ENCODE data around the gene MVK. TPM values are rescaled to one million over a fixed set of nuclear protein-coding genes. Genes with fewer than 3 reads are reported as not detected.

Gene MVK
- total and polyA plus RNA-seq, 2 donors, result 7.2 to 10.4 TPM

DNA sequence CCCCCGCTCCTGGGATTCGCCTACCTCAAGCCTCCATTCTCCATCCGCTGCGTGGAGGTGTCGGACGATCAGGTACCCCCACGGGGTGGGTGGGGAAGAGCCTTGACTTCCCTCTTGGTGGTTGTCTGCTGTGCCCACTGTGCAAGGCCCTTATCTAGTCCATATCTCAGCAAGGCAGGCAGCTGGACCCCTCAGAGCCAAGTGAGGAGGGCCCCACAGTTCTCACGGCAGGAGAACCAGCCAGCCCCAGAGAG, 40.2 kb upstream of the MVK start:
- Histone ChIP-seq H3K9me3 (ENCODE audit: control insufficient read depth in 2 of 2, insufficient read depth in 1 of 2, low read length in 1 of 2) (no peaks in the 10 kb centered on the region), H3K4me1 (ENCODE audit: control insufficient read depth in 2 of 2, insufficient read depth in 2 of 2, low read length in 2 of 2) (no peaks in the 10 kb centered on the region), H3K27me3 (ENCODE audit: control insufficient read depth in 2 of 2, insufficient read depth in 1 of 2, low read length in 1 of 2) (no peaks in the 10 kb centered on the region), H3K27ac (ENCODE audit: low read depth in 1 of 2, low read length in 1 of 2) (no peak overlapping the region), H3K4me3 (ENCODE audit: low read length in 2 of 2) (no peak overlapping the region), H3K36me3 (ENCODE audit: control insufficient read depth in 2 of 2, insufficient read depth in 2 of 2, low read length in 1 of 2) (peaks cover 12 to 46% of the 10 kb centered on the region in 2 donors)
- 97% methylated on average over 8 of the region's 8 CpGs for WGBS
- DNase-seq (ENCODE audit: low read depth in 6 of 9, low spot score in 9 of 9), result no peak

DNA sequence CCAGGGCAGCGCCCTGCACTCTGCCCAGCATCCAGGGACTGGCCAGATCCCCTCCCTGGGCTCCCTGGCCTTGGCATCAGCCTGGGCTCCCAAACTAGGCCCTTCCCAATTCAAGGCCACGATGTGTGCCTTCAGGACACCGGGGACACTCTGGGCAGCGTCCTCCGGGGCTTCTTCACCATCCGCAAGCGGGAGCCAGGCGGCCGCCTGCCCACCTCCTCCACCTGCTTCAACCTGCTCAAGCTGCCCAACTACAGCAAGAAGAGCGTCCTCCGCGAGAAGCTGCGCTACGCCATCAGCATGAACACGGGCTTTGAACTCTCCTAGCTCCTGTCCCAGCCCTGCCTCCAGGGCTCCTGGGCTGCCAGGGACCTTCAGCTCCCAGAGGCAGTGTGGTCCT, 39.1 kb upstream of the MVK start:
- Histone ChIP-seq H3K27me3 (ENCODE audit: control insufficient read depth in 2 of 2, insufficient read depth in 1 of 2, low read length in 1 of 2) (no peaks in the 10 kb centered on the region), H3K27ac (ENCODE audit: low read depth in 1 of 2, low read length in 1 of 2) (no peak overlapping the region), H3K9me3 (ENCODE audit: control insufficient read depth in 2 of 2, insufficient read depth in 1 of 2, low read length in 1 of 2) (no peaks in the 10 kb centered on the region), H3K4me3 (ENCODE audit: low read length in 2 of 2) (no peak overlapping the region), H3K36me3 (ENCODE audit: control insufficient read depth in 2 of 2, insufficient read depth in 2 of 2, low read length in 1 of 2) (peaks cover 12 to 44% of the 10 kb centered on the region in 2 donors), H3K4me1 (ENCODE audit: control insufficient read depth in 2 of 2, insufficient read depth in 2 of 2, low read length in 2 of 2) (no peaks in the 10 kb centered on the region)
- no peak for DNase-seq (ENCODE audit: low read depth in 6 of 9, low spot score in 9 of 9)
- WGBS, result 98% methylated on average over 15 of the region's 15 CpGs

DNA sequence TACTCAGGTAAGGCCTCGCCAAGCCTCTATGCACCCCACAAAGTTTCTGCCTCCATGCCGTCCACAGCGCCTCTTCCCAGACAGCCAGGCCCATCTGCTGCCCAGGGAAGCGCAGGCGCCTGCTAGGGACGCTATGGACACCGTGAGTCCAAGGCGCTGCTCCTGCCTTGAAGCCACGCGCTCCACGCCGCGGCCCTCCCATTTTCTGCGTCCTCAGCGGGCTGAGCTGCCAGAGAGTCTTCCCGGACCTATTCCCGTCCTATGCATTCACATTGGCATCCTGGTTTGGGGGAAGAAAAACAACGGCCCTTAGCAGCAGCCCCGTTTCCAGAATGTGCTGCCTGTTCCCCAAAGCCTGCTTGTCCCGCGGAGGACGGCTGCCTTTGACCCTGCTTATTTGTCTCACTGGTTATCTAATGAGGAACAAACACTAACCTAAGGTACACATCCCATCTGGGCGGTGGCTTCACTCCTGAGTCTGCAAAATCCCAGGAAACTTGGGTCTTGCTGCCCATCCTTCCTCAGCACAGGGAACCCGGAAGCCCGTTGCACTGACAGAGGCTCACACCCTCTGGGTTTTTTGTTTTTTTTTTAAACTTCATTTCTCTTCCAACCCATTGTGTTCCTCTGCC, 38.2 kb upstream of the MVK start:
- no peak overlapping the region for H3K27ac ChIP-seq (ENCODE audit: low read depth in 1 of 2, low read length in 1 of 2)

DNA sequence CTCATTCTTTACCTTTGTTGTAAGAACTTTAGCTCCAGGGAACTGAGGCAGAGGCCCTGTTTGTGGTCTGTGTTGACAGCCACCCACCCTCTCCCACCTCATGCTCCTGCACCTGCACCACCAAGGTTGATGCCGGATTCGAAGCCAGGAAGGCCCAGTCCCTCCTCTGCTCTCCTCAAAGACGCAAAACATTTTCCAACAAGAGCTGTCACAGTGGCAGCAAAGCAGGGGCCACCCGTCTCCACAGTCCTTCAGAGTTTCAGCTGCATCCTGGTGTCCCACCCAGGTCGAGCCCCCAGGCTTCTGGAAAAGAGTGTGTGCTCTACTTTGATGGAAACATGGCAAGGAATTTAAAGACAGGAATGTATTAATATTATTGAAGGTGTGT, 37.7 kb upstream of the MVK start:
- Histone ChIP-seq H3K9me3 (ENCODE audit: control insufficient read depth in 2 of 2, insufficient read depth in 1 of 2, low read length in 1 of 2) (no peaks in the 10 kb centered on the region), H3K27ac (ENCODE audit: low read depth in 1 of 2, low read length in 1 of 2) (no peak overlapping the region), H3K27me3 (ENCODE audit: control insufficient read depth in 2 of 2, insufficient read depth in 1 of 2, low read length in 1 of 2) (no peaks in the 10 kb centered on the region), H3K36me3 (ENCODE audit: control insufficient read depth in 2 of 2, insufficient read depth in 2 of 2, low read length in 1 of 2) (peaks cover 5 to 32% of the 10 kb centered on the region in 2 donors), H3K4me3 (ENCODE audit: low read length in 2 of 2) (no peak overlapping the region), H3K4me1 (ENCODE audit: control insufficient read depth in 2 of 2, insufficient read depth in 2 of 2, low read length in 2 of 2) (no peaks in the 10 kb centered on the region)
- 97% methylated on average over 5 of the region's 5 CpGs for WGBS
- DNase-seq (ENCODE audit: low read depth in 6 of 9, low spot score in 9 of 9), result no peak

More for the DNA sequence above, 38.2 kb upstream of the MVK start:
- no peak for DNase-seq (ENCODE audit: low read depth in 6 of 9, low spot score in 9 of 9)
- H3K4me1 ChIP-seq (ENCODE audit: control insufficient read depth in 2 of 2, insufficient read depth in 2 of 2, low read length in 2 of 2), result no peaks in the 10 kb centered on the region
- H3K9me3 ChIP-seq (ENCODE audit: control insufficient read depth in 2 of 2, insufficient read depth in 1 of 2, low read length in 1 of 2), result no peaks in the 10 kb centered on the region
- no peaks in the 10 kb centered on the region for H3K27me3 ChIP-seq (ENCODE audit: control insufficient read depth in 2 of 2, insufficient read depth in 1 of 2, low read length in 1 of 2)
- peaks cover 9 to 37% of the 10 kb centered on the region in 2 donors for H3K36me3 ChIP-seq (ENCODE audit: control insufficient read depth in 2 of 2, insufficient read depth in 2 of 2, low read length in 1 of 2)
- 98% methylated on average over 25 of the region's 25 CpGs for WGBS
- H3K4me3 ChIP-seq (ENCODE audit: low read length in 2 of 2), result no peak overlapping the region

DNA sequence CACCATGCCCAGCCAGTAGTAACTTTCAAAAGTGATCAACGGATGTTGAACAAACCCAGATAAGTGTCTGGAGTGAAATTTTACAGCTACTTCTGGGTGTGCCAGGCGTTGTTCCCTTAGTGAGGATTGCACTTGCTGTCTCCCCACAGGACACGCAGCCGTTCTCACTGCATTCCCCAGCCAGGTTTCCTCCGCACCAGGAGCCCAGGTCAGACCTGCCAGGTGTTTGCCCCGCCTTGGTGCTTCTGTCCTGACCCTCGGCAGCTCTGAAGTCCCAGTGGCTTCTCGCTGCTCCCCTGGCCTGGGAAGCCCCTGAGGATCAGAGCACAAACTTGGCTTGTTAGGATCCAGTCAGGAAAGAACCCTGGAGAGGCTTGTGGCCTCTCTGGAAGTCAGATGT, 36.5 kb upstream of the MVK start:
- DNase-seq (ENCODE audit: low read depth in 6 of 9, low spot score in 9 of 9), result no peak
- 95% methylated on average over 8 of the region's 8 CpGs for WGBS
- Histone ChIP-seq H3K4me1 (ENCODE audit: control insufficient read depth in 2 of 2, insufficient read depth in 2 of 2, low read length in 2 of 2) (no peaks in the 10 kb centered on the region), H3K9me3 (ENCODE audit: control insufficient read depth in 2 of 2, insufficient read depth in 1 of 2, low read length in 1 of 2) (no peaks in the 10 kb centered on the region), H3K4me3 (ENCODE audit: low read length in 2 of 2) (no peak overlapping the region), H3K36me3 (ENCODE audit: control insufficient read depth in 2 of 2, insufficient read depth in 2 of 2, low read length in 1 of 2) (peaks cover 5 to 32% of the 10 kb centered on the region in 2 donors), H3K27ac (ENCODE audit: low read depth in 1 of 2, low read length in 1 of 2) (no peak overlapping the region), H3K27me3 (ENCODE audit: control insufficient read depth in 2 of 2, insufficient read depth in 1 of 2, low read length in 1 of 2) (no peaks in the 10 kb centered on the region)

DNA sequence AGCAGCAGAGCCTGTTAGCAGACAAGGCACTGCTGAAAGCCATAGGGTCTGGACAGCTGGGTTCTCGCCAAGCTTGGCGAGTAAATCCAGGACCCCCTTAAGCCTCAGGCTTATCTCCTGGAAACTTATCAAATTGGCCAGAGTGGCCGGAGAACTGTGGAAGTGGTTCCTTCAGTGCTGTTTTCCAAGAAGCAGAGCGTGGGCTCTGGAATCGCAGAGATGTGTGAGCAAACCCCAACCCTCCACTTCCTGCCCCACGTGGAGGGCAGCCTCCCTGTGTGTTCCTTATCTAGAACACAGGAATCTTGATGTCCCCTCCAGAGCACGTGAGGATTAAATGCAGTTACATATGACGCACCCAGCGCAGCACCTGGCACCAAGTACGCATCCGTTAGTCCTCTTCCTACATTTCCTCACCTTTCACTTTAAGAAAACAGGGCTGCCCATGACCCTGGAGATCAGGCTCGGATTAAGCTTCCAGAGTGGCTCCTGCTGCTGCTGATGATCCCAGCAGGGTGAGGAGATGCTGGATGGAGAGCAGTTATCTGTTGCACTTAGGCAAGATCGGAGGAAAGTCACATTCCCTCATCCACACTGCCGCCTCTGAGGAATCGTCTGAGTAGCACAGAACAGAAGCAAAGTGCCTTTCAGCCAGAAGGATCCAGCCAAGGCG, 35.3 kb upstream of the MVK start:
- Histone ChIP-seq H3K27me3 (ENCODE audit: control insufficient read depth in 2 of 2, insufficient read depth in 1 of 2, low read length in 1 of 2) (no peaks in the 10 kb centered on the region), H3K36me3 (ENCODE audit: control insufficient read depth in 2 of 2, insufficient read depth in 2 of 2, low read length in 1 of 2) (peaks cover 5 to 22% of the 10 kb centered on the region in 2 donors), H3K4me1 (ENCODE audit: control insufficient read depth in 2 of 2, insufficient read depth in 2 of 2, low read length in 2 of 2) (no peaks in the 10 kb centered on the region), H3K27ac (ENCODE audit: low read depth in 1 of 2, low read length in 1 of 2) (no peak overlapping the region), H3K9me3 (ENCODE audit: control insufficient read depth in 2 of 2, insufficient read depth in 1 of 2, low read length in 1 of 2) (no peaks in the 10 kb centered on the region), H3K4me3 (ENCODE audit: low read length in 2 of 2) (no peak overlapping the region)
- DNase-seq (ENCODE audit: low read depth in 6 of 9, low spot score in 9 of 9), result no peak
- WGBS, result 93% methylated on average over 16 of the region's 16 CpGs

DNA sequence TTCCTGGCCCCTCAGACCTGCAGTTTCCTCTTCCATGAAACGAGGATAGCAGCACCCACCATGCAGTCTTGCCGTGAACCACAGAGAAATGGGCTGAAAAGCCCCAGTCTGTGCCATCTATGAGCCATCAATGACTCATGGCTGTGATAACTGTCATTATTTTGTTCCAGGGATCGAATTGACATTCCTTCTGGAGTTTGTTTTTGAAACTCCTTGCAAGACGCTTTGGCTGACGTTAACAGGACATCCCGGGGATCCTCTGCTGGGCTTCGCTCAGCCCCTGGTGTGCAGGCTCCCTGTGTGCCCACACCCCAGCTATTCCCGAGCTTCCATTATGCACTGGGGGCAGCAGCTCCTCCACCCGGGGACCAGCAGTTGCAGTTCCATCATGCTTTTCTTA, 34.1 kb upstream of the MVK start:
- H3K36me3 ChIP-seq (ENCODE audit: control insufficient read depth in 2 of 2, insufficient read depth in 2 of 2, low read length in 1 of 2), result peaks cover 3 to 12% of the 10 kb centered on the region in 2 donors
- DNase-seq (ENCODE audit: low read depth in 6 of 9, low spot score in 9 of 9), result no peak
- H3K27me3 ChIP-seq (ENCODE audit: control insufficient read depth in 2 of 2, insufficient read depth in 1 of 2, low read length in 1 of 2), result no peaks in the 10 kb centered on the region
- no peaks in the 10 kb centered on the region for H3K4me1 ChIP-seq (ENCODE audit: control insufficient read depth in 2 of 2, insufficient read depth in 2 of 2, low read length in 2 of 2)
- H3K9me3 ChIP-seq (ENCODE audit: control insufficient read depth in 2 of 2, insufficient read depth in 1 of 2, low read length in 1 of 2), result no peaks in the 10 kb centered on the region
- no peak overlapping the region for H3K27ac ChIP-seq (ENCODE audit: low read depth in 1 of 2, low read length in 1 of 2)
- no peak overlapping the region for H3K4me3 ChIP-seq (ENCODE audit: low read length in 2 of 2)
- 81% methylated on average over 9 of the region's 9 CpGs for WGBS

DNA sequence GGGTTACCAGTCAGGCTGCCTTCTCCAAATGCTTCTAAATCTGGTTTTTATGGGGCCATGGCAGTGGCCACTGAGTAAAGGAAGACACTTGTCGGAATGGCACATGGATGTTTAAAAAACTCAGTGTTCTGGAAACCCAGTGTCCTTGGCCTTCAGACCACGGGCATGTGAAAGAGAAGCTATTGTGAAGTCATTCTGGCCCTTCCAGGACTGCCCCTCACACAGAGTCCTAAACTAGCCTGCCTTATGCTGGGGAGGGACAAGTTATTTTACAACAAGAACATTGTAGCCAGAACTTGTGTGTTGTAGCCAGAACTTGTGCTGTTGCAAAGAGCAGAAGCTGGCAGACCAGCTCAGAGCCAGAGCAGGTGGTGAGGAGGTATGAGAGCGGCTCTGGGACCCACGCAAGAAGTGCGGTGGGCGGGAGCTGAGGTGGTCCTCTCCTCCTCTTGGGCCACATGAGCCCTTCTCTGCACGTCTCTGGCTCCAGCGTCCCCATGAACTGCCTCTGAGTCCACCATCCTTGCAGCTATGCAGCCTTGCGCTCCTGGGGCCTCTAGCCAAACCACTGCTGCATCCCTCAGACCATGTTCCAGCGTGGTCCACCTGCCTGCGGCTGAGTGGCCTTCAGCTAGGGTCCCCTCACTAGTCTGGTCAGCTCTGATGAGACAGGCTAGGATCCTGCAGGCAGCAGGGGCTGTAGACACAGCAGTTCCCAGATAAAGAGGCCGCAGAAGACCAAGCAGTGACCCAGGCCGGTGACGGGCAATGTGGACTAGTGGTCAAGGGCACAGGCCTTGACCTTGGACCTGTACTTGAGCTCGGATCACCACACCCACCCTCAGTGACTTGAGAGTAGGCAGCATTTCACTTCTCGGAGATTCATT, 32.8 kb upstream of the MVK start:
- Histone ChIP-seq H3K4me3 (ENCODE audit: low read length in 2 of 2) (no peak overlapping the region), H3K27me3 (ENCODE audit: control insufficient read depth in 2 of 2, insufficient read depth in 1 of 2, low read length in 1 of 2) (no peaks in the 10 kb centered on the region), H3K36me3 (ENCODE audit: control insufficient read depth in 2 of 2, insufficient read depth in 2 of 2, low read length in 1 of 2) (peaks cover 0 to 3% of the 10 kb centered on the region in 2 donors)

DNA sequence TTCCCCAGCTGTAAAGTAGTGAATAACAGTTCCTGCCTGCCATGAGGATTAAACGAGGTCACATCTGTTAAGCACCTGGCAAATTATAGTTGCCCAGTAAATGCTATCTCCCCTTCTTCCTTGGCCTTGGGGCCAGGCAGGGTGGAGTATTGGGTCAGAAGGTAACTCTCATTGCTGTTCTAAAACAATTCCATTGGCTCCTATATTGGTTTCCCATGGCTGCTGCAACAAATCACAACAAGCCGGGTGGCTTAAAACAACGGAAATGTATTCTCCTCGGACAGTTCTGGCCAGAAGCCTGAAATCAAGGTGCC, 32.2 kb upstream of the MVK start:
- H3K4me1 ChIP-seq (ENCODE audit: control insufficient read depth in 2 of 2, insufficient read depth in 2 of 2, low read length in 2 of 2), result no peaks in the 10 kb centered on the region
- H3K27me3 ChIP-seq (ENCODE audit: control insufficient read depth in 2 of 2, insufficient read depth in 1 of 2, low read length in 1 of 2), result peaks cover 0 to under 1% of the 10 kb centered on the region in 2 donors
- no peaks in the 10 kb centered on the region for H3K36me3 ChIP-seq (ENCODE audit: control insufficient read depth in 2 of 2, insufficient read depth in 2 of 2, low read length in 1 of 2)
- 93% methylated on average over 4 of the region's 4 CpGs for WGBS
- no peak overlapping the region for H3K4me3 ChIP-seq (ENCODE audit: low read length in 2 of 2)
- no peaks in the 10 kb centered on the region for H3K9me3 ChIP-seq (ENCODE audit: control insufficient read depth in 2 of 2, insufficient read depth in 1 of 2, low read length in 1 of 2)
- H3K27ac ChIP-seq (ENCODE audit: low read depth in 1 of 2, low read length in 1 of 2), result no peak overlapping the region
- no peak for DNase-seq (ENCODE audit: low read depth in 6 of 9, low spot score in 9 of 9)

More for the DNA sequence above, 32.8 kb upstream of the MVK start:
- WGBS, result 92% methylated on average over 16 of the region's 16 CpGs
- DNase-seq (ENCODE audit: low read depth in 6 of 9, low spot score in 9 of 9), result no peak
- no peak overlapping the region for H3K27ac ChIP-seq (ENCODE audit: low read depth in 1 of 2, low read length in 1 of 2)
- no peaks in the 10 kb centered on the region for H3K9me3 ChIP-seq (ENCODE audit: control insufficient read depth in 2 of 2, insufficient read depth in 1 of 2, low read length in 1 of 2)
- H3K4me1 ChIP-seq (ENCODE audit: control insufficient read depth in 2 of 2, insufficient read depth in 2 of 2, low read length in 2 of 2), result no peaks in the 10 kb centered on the region

Data from thymus (tissue), 11 donors.